PC-3 (cell line): Measurements from ENCODE around the gene TSGA10IP. TPM values are rescaled to one million over a fixed set of nuclear protein-coding genes. Genes with fewer than 3 reads are reported as not detected.
A peak's percentile ranks its signal among the peaks of the same experiment; 100 is the strongest.

Experiments
- ATAC-seq: fragments of 200-7000 bp; cut with Tn5 transposase; 2 replicates; pipeline ENCODE4 v1.9.1; 2020; ENCODE audit warnings: mild to moderate bottlenecking, moderate library complexity
- BruUV-seq: library from RNA; stranded (reverse); fragments of 400-500 nt; replicated peaks from 2 replicates; lab custom pipeline; 2021; lab: Mats Ljungman, UMichigan
- CTCF ChIA-PET: fragments of 300-600 bp; sonication (Branson Sonifier 250); formaldehyde crosslinking; loops from one replicate; lab custom pipeline; 2022; ENCODE audit warnings: antibody characterized with exemption; lab: Charles Lee
- POLR2A ChIA-PET: fragments of 300-600 bp; sonication (Branson Sonifier 250); formaldehyde crosslinking; loops from one replicate; lab custom pipeline; 2022; ENCODE audit warnings: antibody characterized with exemption; ENCODE audit not compliant: unreplicated experiment; lab: Charles Lee
- DNase-seq: peaks from one replicate; pipeline ENCODE4 v3.0.0-alpha.2; 2015
- H2AFZ ChIP-seq: fragments of 300-600 bp; sonication (generic); 2 replicates; pipeline ENCODE4 v1.6.0; 2016; ENCODE audit warnings: antibody characterized with exemption, low read length
- H3F3A ChIP-seq: fragments of 300-600 bp; sonication (generic); one replicate; pipeline ENCODE4 v1.6.0; 2017; ENCODE audit warnings: antibody characterized with exemption, low read length, control low read depth, mild to moderate bottlenecking; ENCODE audit not compliant: unreplicated experiment
- H3K27ac ChIP-seq: fragments of 300-600 bp; sonication (generic); 2 replicates; pipeline ENCODE4 v1.5.1; 2016; ENCODE audit warnings: mild to moderate bottlenecking, low read length
- H3K27me3 ChIP-seq: fragments of 300-600 bp; sonication (generic); 2 replicates; pipeline ENCODE4 v1.6.1; 2016; ENCODE audit warnings: low read length, mixed read lengths
- H3K36me3 ChIP-seq: fragments of 300-600 bp; sonication (generic); 2 replicates; pipeline ENCODE4 v1.6.1; 2016; ENCODE audit warnings: low read depth, mixed run types, low read length, mixed read lengths
- H3K4me1 ChIP-seq: fragments of 300-600 bp; sonication (generic); 2 replicates; pipeline ENCODE4 v1.5.1; 2016; ENCODE audit warnings: low read length; ENCODE audit not compliant: insufficient read depth
- H3K4me2 ChIP-seq: fragments of 300-600 bp; sonication (generic); 2 replicates; pipeline ENCODE4 v1.6.0; 2016; ENCODE audit warnings: low read length
- H3K4me3 ChIP-seq: fragments of 300-600 bp; sonication (generic); 2 replicates; pipeline ENCODE4 v1.5.1; 2016; ENCODE audit warnings: mild to moderate bottlenecking, low read length, mixed read lengths
- H3K79me2 ChIP-seq: fragments of 300-600 bp; sonication (generic); 2 replicates; pipeline ENCODE4 v1.6.1; 2017; ENCODE audit warnings: low read length, mixed read lengths
- H3K9ac ChIP-seq: fragments of 300-600 bp; sonication (generic); 2 replicates; pipeline ENCODE4 v1.6.0; 2016; ENCODE audit warnings: mild to moderate bottlenecking, low read length
- H3K9me2 ChIP-seq: fragments of 300-600 bp; sonication (generic); replicated peaks from 2 replicates; pipeline ENCODE4 v1.6.1; 2016; ENCODE audit warnings: mixed run types, low read length, mixed read lengths
- H3K9me3 ChIP-seq: fragments of 300-600 bp; sonication (generic); 2 replicates; pipeline ENCODE4 v1.6.1; 2016; ENCODE audit warnings: low read length, mixed read lengths
- H4K20me1 ChIP-seq: fragments of 300-600 bp; sonication (generic); 2 replicates; pipeline ENCODE4 v1.6.1; 2016; ENCODE audit warnings: low read length, mixed read lengths
- EZH2 ChIP-seq: fragments of 300-600 bp; sonication (generic); IDR thresholded peaks from one replicate; pipeline ENCODE4 v1.6.1; 2017; ENCODE audit warnings: antibody characterized with exemption, mild to moderate bottlenecking, low read length; ENCODE audit not compliant: unreplicated experiment
- EZH2phosphoT487 ChIP-seq: fragments of 300-600 bp; sonication (generic); IDR thresholded peaks from 2 replicates; pipeline ENCODE4 v1.6.1; 2018; ENCODE audit warnings: mild to moderate bottlenecking, antibody characterized with exemption, low read length, borderline replicate concordance
- intact Hi-C: fragments of 100-400 bp; cut with micrococcal nuclease; formaldehyde crosslinking; loops from 2 replicates; pipeline ENCODE4 v1.9.0; 2023
- total RNA-seq: library from RNA; depleted of rRNA; stranded (reverse); fragments of >200 nt; gene quantifications from 2 replicates; pipeline ENCODE4 v1.2.3, GENCODE V29; 2014
- TF ChIP-seq, protein P1 (sequence below): fragments of 300-600 bp; sonication (generic); conservative IDR thresholded peaks from 2 replicates; pipeline ENCODE4 v1.5.1; 2017; ENCODE audit warnings: antibody characterized with exemption, low read depth, mild to moderate bottlenecking, low read length

The TSGA10IP gene
- total RNA-seq, 1 experiment from 2014 or later: not detected

GRCh38 chr11:65981101-65981740 is 35.9 kb downstream of the TSGA10IP start:
- H3K36me3 ChIP-seq: peaks cover 25% of the 10 kb centered on the region
- no peak for TF ChIP-seq EZH2phosphoT487
- TF ChIP-seq, protein P1, sequence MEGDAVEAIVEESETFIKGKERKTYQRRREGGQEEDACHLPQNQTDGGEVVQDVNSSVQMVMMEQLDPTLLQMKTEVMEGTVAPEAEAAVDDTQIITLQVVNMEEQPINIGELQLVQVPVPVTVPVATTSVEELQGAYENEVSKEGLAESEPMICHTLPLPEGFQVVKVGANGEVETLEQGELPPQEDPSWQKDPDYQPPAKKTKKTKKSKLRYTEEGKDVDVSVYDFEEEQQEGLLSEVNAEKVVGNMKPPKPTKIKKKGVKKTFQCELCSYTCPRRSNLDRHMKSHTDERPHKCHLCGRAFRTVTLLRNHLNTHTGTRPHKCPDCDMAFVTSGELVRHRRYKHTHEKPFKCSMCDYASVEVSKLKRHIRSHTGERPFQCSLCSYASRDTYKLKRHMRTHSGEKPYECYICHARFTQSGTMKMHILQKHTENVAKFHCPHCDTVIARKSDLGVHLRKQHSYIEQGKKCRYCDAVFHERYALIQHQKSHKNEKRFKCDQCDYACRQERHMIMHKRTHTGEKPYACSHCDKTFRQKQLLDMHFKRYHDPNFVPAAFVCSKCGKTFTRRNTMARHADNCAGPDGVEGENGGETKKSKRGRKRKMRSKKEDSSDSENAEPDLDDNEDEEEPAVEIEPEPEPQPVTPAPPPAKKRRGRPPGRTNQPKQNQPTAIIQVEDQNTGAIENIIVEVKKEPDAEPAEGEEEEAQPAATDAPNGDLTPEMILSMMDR: no peak
- no peak for TF ChIP-seq EZH2
- peaks cover 5% of the 10 kb centered on the region for H3F3A ChIP-seq
- no peak overlapping the region for H3K27ac ChIP-seq
- CTCF ChIA-PET: no interaction called here
- intact Hi-C loops: loop anchor here (10.0 kb wide), 1 partner anchor 266 kb away; the partner anchor contains the start of gene KAT5
- POLR2A ChIA-PET: no interaction called here
- H3K9me2 ChIP-seq: no peaks in the 10 kb centered on the region
- DNase-seq (no peak), ATAC-seq (no peak; the same call in 1 of the 2 replicates)
- no peak overlapping the region for H3K9ac ChIP-seq
- H3K4me3 ChIP-seq: no peak overlapping the region
- H3K4me1 ChIP-seq: no peaks in the 10 kb centered on the region
- H3K4me2 ChIP-seq: no peak overlapping the region
- no peak overlapping the region for H2AFZ ChIP-seq
- H3K9me3 ChIP-seq: no peaks in the 10 kb centered on the region
- H3K79me2 ChIP-seq: no peaks in the 10 kb centered on the region
- BruUV-seq: no TSS peak
- no peaks in the 10 kb centered on the region for H4K20me1 ChIP-seq
- H3K27me3 ChIP-seq: no peaks in the 10 kb centered on the region

DNA sequence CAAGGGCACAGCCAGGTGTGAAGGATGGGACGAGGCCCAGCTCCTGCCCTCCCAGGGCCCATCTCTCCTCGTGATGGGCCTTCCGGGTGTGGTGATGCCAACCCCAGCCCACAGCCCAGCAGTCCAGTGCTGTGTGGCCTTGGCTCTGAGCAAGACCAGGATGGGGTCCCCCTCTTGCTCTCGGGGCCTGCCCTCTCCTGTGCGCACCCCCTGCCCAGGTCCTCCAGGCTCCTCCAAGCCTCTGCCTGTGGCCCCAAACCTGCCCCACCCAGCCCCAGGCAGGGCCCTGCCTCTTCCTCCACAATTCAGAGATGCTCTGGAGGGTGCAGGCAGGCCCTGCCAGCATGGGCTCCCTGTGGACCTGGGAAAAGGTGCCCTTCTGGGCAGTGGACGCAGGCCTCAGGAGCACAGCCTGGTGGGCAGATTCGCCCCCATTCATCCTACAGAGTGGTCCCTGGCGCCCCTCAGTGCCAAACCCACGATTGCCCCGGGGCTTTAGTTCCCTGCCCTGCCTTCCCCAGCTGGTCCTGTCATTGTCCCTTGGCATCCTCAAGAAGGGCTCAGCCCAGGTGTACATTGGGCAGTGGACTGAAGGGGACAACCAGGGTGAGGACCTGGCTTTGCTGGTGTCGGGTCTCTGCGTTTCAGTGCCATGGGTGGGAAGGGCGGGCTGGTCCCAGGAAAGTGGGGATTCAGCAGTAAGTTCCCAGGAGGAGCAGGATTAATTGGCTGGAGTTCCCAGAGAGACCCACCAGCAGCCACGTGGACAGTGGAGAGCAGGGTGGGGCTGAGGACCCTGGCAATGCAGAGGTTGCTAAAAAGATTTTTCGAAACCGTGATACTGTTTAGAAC is 36.9 kb downstream of the TSGA10IP start:
- no peaks in the 10 kb centered on the region for H3K9me2 ChIP-seq
- H3K9ac ChIP-seq: no peak overlapping the region
- H3K9me3 ChIP-seq: no peaks in the 10 kb centered on the region
- no TSS peak for BruUV-seq
- no peak overlapping the region for H3K4me3 ChIP-seq
- peak; percentile 17 for ATAC-seq
- DNase-seq: no peak
- peaks cover 22% of the 10 kb centered on the region for H3K36me3 ChIP-seq
- H3K4me2 ChIP-seq: no peak overlapping the region
- no peak overlapping the region for H2AFZ ChIP-seq
- H3K27me3 ChIP-seq: no peaks in the 10 kb centered on the region
- H3K4me1 ChIP-seq: no peaks in the 10 kb centered on the region
- TF ChIP-seq, protein P1: no peak
- no peak for TF ChIP-seq EZH2phosphoT487
- TF ChIP-seq EZH2: no peak
- ChIA-PET POLR2A (no interaction called here), CTCF (interaction anchor here (0.6 kb wide), 1 partner anchor 240 kb away, joined by 3 read pairs; no protein-coding TSS in a partner anchor)
- no peak overlapping the region for H3K27ac ChIP-seq
- H3K79me2 ChIP-seq: no peaks in the 10 kb centered on the region
- intact Hi-C loops: loop anchor here (10.0 kb wide), 1 partner anchor 267 kb away; the partner anchor contains the start of gene KAT5
- H4K20me1 ChIP-seq: no peaks in the 10 kb centered on the region
- peaks cover 5% of the 10 kb centered on the region for H3F3A ChIP-seq
